Measurements from ENCODE around the gene LMX1B. TPM values are rescaled to one million over a fixed set of nuclear protein-coding genes. Genes with fewer than 3 reads are reported as not detected.

The LMX1B gene
- polyA plus RNA-seq, 1 experiment: not detected

DNA sequence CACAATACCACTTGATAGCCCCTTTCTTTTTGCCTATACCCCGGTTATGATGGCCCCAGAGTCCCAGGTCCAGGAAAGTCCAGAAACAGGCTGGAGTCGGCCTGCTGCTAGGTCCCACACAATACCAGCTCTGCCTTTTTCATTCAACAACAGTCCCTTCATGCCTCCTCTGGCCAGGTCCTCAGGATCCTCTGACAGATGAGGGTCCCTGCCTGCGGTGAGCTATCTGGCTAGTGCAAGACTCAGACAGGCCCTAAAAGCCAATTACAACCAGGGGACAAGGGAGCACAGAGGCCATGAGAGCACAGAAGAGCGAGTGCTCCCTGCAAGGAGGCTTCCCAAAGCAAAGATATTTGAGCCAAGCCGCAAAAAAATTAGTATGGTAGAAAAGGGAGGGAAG lies 106.3 kb downstream of the LMX1B start:
- Histone ChIP-seq H3K9me3 (ENCODE audit: control insufficient read depth, insufficient read depth, low read length) (no peaks in the 10 kb centered on the region; the same call in 1 of the 2 replicates), H3K4me3 (ENCODE audit: low read depth, low read length) (no peak overlapping the region), H3K27ac (ENCODE audit: low read depth, low read length) (no peak overlapping the region), H3K27me3 (ENCODE audit: control insufficient read depth, insufficient read depth, low read length) (peaks cover 36% of the 10 kb centered on the region)
- no peak for DNase-seq (ENCODE audit: low read depth, low spot score)
- CTCF ChIA-PET: interaction anchor here (0.7 to 3.3 kb wide), 2 partner anchors 13 to 50 kb away, joined by 4 to 13 read pairs; no protein-coding TSS in a partner anchor
- POLR2A ChIA-PET: no interaction called here
- TF ChIP-seq, protein P1, sequence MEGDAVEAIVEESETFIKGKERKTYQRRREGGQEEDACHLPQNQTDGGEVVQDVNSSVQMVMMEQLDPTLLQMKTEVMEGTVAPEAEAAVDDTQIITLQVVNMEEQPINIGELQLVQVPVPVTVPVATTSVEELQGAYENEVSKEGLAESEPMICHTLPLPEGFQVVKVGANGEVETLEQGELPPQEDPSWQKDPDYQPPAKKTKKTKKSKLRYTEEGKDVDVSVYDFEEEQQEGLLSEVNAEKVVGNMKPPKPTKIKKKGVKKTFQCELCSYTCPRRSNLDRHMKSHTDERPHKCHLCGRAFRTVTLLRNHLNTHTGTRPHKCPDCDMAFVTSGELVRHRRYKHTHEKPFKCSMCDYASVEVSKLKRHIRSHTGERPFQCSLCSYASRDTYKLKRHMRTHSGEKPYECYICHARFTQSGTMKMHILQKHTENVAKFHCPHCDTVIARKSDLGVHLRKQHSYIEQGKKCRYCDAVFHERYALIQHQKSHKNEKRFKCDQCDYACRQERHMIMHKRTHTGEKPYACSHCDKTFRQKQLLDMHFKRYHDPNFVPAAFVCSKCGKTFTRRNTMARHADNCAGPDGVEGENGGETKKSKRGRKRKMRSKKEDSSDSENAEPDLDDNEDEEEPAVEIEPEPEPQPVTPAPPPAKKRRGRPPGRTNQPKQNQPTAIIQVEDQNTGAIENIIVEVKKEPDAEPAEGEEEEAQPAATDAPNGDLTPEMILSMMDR (IDR thresholded peaks at IDR 0.05; ENCODE audit: low read depth, low read length): no peak

DNA sequence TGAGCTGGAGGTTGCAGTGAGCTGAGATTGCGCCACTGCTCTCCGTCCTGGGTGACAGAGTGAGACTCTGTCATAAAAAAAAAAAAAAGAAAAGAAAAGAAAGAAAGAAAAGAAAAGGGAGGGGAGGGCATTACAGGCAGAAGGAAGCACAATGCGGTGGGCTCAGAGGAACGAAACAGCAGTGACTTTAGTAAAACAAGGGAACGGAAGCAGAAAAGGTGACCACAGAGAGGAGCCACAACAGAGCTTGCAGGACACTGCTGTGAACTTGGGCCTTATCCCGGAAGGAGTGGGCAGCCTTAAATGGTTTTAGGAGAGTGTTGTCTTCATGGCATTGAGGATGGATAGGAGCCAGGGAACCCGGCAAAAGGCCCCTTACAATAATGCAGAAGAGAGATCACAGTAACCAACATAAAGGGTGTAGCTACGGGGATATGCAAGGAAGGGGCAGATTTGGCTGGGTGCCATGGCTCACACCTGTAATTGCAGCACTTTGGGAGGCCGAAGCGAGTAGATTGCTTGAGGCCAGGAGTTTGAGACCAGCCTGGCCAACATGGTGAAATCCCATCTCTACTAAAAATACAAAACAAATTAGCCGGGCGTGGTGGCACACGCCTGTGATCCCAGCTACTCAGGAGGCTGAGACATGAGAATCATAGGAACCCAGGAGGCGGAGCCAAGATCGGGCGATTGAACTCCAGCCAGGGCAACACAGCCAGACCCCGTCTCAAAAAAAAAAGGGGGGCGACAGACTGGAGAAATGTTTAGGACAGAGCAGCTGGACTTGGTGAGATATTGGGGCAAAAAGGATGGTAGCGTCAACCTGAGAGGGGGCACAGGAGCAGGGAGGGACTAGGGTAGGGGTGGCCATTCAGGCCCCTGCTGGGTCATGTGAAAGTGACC lies 107.2 kb downstream of the LMX1B start:
- Histone ChIP-seq H3K27ac (ENCODE audit: low read depth, low read length) (no peak overlapping the region), H3K27me3 (ENCODE audit: control insufficient read depth, insufficient read depth, low read length) (peaks cover 38% of the 10 kb centered on the region), H3K9me3 (ENCODE audit: control insufficient read depth, insufficient read depth, low read length) (no peaks in the 10 kb centered on the region; the same call in 1 of the 2 replicates), H3K4me3 (ENCODE audit: low read depth, low read length) (no peak overlapping the region)
- TF ChIP-seq, protein P1 (IDR thresholded peaks at IDR 0.05; ENCODE audit: low read depth, low read length): no peak
- ChIA-PET CTCF (interaction anchor here (0.7 to 3.3 kb wide), 2 partner anchors 14 to 49 kb away, joined by 4 to 13 read pairs; no protein-coding TSS in a partner anchor), POLR2A (no interaction called here)
- DNase-seq (ENCODE audit: low read depth, low spot score): no peak

DNA sequence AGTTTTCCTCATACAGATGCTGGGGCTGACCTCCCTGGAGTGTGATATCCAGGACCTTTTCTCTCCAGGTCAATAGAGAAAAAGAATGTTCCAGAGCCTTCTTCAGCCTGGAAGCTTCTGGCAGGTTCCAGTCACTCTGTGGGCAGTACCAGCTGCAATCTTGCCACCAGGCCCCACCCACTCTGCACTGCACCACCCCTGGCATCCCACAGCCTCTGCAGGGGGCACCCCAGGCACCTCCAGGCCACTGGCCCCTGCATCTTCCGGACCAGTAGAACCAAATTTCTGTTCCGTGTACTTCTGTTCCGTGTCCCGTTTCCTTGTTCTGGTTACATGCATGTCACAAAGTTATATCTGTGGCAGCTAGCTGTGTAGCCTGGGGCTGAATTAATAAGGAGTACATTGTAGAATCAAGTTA lies 107.8 kb downstream of the LMX1B start:
- H3K27me3 ChIP-seq (ENCODE audit: control insufficient read depth, insufficient read depth, low read length): peaks cover 38% of the 10 kb centered on the region
- POLR2A ChIA-PET: no interaction called here
- DNase-seq (ENCODE audit: low read depth, low spot score): no peak
- TF ChIP-seq, protein P1 (IDR thresholded peaks at IDR 0.05; ENCODE audit: low read depth, low read length): no peak
- no peaks in the 10 kb centered on the region; the same call in 1 of the 2 replicates for H3K9me3 ChIP-seq (ENCODE audit: control insufficient read depth, insufficient read depth, low read length)
- no peak overlapping the region for H3K27ac ChIP-seq (ENCODE audit: low read depth, low read length)
- H3K4me3 ChIP-seq (ENCODE audit: low read depth, low read length): no peak overlapping the region
- CTCF ChIA-PET: interaction anchor here (3.3 kb wide), 1 partner anchor 15 kb away, joined by 13 read pairs; no protein-coding TSS in a partner anchor

DNA sequence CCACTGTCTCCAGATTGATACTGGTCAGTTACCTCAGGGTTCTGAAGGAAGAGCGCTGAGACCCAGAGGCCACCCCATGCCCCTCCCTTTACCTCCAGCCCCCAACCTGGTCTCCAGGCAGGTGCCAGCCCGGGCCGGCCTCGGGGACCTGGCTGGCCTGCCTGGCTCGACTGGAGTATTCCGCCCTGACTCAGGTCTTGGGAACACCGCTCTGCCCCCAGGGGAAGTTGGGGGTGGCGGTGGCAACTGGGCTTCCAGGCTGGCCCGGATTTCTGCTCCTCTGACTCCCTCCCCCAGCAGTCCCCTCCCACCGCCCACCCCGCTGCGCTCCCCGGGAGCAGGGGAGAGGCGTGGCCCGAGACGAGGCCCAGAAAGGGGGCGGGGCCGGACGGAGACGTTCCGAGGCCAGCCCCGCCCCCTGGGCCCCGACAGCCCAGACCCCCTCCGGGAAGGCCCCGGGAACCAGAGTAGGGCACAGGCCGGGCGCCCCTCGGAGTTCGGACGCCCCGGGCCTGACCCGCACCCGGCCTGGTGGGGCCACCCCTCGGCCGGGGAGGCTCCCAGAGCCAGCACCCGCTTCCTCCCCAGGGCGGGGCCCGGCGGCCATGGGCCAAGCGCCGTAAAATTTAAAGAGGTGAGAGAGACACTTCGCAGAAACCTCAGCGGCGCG lies 108.7 kb downstream of the LMX1B start:
- Histone ChIP-seq H3K27ac (ENCODE audit: low read depth, low read length) (no peak overlapping the region), H3K4me3 (ENCODE audit: low read depth, low read length) (peak overlapping the region; percentile 42), H3K9me3 (ENCODE audit: control insufficient read depth, insufficient read depth, low read length) (no peaks in the 10 kb centered on the region; the same call in 1 of the 2 replicates), H3K27me3 (ENCODE audit: control insufficient read depth, insufficient read depth, low read length) (peaks cover 38% of the 10 kb centered on the region)
- TF ChIP-seq, protein P1 (IDR thresholded peaks at IDR 0.05; ENCODE audit: low read depth, low read length): no peak
- POLR2A ChIA-PET: no interaction called here
- DNase-seq (ENCODE audit: low read depth, low spot score): no peak
- CTCF ChIA-PET: no interaction called here
